ENCODE data around the gene ZDHHC13.
A peak's percentile ranks its signal among the peaks of the same experiment; 100 is the strongest.

ZDHHC13 gene, protein sequence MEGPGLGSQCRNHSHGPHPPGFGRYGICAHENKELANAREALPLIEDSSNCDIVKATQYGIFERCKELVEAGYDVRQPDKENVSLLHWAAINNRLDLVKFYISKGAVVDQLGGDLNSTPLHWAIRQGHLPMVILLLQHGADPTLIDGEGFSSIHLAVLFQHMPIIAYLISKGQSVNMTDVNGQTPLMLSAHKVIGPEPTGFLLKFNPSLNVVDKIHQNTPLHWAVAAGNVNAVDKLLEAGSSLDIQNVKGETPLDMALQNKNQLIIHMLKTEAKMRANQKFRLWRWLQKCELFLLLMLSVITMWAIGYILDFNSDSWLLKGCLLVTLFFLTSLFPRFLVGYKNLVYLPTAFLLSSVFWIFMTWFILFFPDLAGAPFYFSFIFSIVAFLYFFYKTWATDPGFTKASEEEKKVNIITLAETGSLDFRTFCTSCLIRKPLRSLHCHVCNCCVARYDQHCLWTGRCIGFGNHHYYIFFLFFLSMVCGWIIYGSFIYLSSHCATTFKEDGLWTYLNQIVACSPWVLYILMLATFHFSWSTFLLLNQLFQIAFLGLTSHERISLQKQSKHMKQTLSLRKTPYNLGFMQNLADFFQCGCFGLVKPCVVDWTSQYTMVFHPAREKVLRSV

GRCh38 chr11:19116971-19117759 lies at the start of gene ZDHHC13:
ZDHHC13 (plus strand) TSS chr11:19117168; CDS start chr11:19117250, 82 bp downstream.
- peak; percentile 62 to 67 for DNase-seq (ENCODE audit: low read depth in 2 of 2)

- DNase-seq (ENCODE audit: low read depth in 2 of 2), result peak; percentile 63 to 65
Measured at GRCh38 chr11:19071255-19071654, 45.7 kb upstream of the ZDHHC13 start.

DNA sequence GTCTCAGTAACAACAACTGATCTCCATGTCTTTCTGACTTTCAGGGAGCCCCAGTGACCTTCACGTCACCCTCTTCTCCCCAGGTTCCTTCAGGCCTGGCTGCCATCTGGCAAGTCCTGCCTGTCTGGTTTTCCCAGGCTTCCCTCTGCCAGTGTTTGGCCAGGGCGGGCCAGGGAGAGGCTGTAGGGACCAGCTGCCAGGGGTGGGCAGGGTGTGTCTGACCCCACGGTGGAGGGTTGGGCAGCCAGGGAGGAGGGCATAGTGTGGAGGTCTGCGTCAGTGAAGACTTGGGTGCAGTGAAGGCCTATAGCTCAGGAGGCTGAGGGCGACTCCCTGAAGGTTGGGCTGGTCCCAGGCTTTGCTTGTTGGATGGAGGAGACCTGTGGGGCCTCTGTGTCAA lies 44.5 kb upstream of the ZDHHC13 start:
- no peak for DNase-seq (ENCODE audit: low read depth in 2 of 2)

- no peak for DNase-seq (ENCODE audit: low read depth in 2 of 2)
Measured at GRCh38 chr11:19073454-19074415, 43.2 kb upstream of the ZDHHC13 start.

DNA sequence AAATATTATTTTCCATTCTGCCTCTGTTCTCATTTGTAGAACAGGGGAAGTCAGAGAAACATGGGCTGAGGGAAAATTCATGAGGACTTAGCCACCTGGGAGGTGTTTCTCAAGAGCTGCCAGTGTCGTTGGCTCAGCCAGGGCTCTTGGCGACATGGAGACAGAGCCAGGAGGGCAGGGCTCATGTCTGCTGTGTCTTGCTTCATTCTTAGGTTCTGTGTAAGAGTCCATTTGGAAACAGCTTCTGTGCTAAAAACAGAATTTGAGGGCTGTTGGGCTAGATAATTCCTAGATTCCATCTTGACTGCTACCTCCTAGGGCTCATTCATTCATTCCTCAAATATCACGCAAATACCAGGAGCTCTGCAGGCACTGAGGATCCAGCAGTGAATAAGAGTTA lies 41.3 kb upstream of the ZDHHC13 start:
- no peak for DNase-seq (ENCODE audit: low read depth in 2 of 2)

DNA sequence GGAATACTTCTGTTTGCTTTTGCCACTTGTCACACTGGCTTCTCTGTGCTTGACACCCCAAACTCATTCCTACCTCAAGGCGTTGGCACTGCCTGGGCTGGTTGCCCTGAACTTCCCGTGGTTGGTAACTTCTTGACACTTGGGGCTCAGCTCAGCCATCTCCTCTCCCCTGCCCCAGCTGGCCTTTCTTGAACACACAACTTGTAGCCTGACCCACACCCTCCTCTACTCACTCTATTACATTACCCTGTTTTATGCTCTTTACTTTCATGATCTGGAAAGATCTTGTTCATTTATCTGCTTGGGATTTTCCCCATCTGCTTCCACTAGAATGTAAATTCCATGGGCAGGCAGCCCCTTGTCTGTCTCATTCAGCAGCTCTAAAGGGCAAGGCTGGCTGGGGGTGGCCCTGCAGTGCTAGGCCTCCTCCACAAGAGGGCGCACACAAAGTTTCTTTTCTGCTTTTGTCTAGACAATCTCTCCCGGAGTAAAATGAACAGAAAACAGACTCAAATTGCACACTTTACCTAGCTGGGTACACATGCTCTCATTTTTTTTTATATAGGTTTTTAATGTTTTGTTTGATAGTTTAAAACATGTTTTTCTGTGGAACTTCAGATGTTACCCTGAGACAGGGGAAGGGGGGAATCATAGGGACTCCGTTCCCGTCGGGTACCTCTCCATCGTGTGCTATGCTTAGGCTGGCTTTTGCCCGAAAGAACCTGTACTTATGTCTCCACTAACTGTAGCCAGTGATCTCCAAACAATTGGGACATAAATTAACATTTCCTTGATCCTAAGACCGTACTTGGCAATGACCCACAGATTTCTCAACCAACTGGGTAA lies 40.0 kb upstream of the ZDHHC13 start:
- DNase-seq (ENCODE audit: low read depth in 2 of 2), result no peak

- no peak for DNase-seq (ENCODE audit: low read depth in 2 of 2)
Measured at GRCh38 chr11:19077965-19078364, 39.0 kb upstream of the ZDHHC13 start.

GRCh38 chr11:19079643-19080440 lies 37.1 kb upstream of the ZDHHC13 start:
- peak; percentile 56 to 59 for DNase-seq (ENCODE audit: low read depth in 2 of 2)

DNA sequence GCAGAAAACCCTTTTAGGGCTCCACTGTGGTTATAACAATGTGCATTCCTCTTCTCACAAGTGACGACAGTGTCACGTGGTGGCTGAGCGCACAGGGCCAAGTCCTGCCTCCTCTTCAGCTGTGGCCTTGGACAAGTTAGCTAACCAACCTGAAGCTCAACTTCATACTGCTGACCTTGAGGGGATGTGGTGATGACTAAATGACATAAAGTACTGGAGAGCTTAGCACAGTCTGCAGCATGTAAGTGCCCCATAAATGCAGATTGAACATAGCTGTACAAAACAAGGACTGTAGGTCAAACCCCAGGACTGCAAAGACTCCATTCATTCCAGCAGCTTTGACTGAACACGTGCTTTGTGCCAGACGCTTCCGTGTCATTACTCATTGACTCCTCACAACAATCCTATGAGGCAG lies 36.4 kb upstream of the ZDHHC13 start:
- DNase-seq (ENCODE audit: low read depth in 2 of 2), result no peak

DNA sequence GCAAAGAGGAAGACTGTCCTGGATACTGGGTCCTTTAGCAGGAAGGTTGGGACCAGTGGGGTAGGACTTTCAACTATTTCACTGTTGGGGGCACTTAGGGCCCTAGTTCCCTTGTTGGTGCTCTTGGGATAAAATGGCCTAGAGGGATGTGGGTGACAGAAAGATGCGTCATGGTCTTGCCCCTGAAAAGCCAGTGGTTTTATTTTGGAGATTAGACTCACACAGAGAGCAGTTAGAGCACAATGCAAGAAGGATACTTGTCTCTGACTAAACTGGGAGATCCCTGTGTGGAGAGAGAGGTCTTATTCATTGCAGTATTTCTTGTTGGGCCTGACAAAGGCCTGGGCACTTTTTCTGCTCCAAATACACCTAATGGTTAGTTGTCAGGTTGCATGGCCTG lies 33.8 kb upstream of the ZDHHC13 start:
- DNase-seq (ENCODE audit: low read depth in 2 of 2), result no peak

- no peak for DNase-seq (ENCODE audit: low read depth in 2 of 2)
Measured at GRCh38 chr11:19084661-19085315, 32.2 kb upstream of the ZDHHC13 start.

DNA sequence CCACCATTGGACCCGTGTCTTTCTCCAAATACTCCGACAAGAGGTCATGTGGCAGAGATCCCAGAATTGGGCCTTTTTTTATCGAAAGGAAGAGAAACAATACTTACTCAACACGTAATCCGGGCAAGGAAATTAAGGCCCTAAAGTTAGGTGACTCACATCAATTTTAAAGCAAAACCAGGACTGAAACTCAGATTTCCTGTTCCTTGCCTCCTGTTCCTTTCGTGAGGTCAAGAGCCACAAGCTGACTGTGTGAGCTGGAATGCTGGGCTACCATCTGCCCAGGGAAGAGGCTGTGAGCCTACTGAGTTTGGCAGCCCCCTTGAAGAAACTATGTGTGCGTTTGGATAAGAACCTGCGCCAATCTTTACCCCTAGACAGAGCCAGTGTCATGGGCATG lies 29.3 kb upstream of the ZDHHC13 start:
- no peak for DNase-seq (ENCODE audit: low read depth in 2 of 2)

DNA sequence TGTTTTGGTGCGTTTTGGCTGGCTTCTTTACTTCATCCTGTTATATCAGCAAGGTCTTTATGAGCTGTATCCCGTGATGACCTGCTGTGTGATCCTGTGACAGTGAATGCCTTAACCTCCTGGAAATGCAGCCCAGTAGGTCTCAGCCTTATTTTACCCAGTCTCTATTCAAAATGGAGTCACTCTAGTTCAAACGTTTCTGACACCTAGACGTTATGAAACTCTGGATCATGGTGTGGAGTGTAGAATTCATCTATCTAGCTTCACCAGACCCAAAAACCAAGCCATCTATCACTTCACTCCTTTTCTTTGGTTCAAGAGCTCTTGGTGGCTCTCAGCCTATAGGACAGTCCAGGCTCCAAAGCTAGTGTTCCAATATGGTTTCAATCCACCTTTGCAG lies 28.2 kb upstream of the ZDHHC13 start:
- DNase-seq (ENCODE audit: low read depth in 2 of 2), result no peak

DNA sequence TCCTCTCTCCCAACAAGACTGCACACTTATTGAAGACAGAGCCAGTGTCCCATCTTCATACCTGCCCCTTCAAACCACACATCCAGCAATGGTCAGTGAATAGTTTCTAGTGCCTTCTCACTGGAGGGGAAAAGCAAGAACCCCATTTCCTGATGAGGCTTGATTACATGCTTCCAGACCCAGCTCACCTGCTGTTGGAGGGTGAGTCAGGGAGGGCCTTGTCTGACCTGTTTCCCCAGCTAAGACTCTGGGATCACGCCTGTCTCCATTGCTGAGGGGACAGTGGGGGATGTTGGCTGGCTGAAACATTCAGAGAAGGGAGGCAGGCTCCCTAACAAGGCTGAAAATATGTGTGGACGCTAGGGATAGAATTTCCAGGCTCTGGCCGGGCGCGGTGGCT lies 27.5 kb upstream of the ZDHHC13 start:
- DNase-seq (ENCODE audit: low read depth in 2 of 2), result no peak

- DNase-seq (ENCODE audit: low read depth in 2 of 2), result no peak
Measured at GRCh38 chr11:19091366-19091765, 25.6 kb upstream of the ZDHHC13 start.

DNA sequence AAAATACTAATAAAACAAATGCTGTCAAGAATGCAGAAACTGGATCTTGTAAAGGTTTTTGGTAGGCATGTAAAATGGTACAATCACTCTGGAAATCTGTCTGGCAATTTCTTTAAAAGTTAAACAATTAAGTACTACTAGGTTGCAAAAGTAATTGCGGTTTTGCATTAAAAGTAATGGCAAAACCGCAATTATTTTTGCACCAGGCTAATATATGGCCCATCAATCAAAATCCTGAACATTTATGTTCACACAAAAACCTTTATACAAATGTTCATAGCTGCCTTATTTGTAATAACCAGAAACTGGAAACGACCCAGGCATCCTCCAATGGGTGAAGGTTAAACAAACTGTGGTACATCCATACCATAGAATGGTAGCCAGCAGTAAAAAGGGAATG lies 24.6 kb upstream of the ZDHHC13 start:
- no peak for DNase-seq (ENCODE audit: low read depth in 2 of 2)

GRCh38 chr11:19092850-19093249 lies 24.1 kb upstream of the ZDHHC13 start:
- DNase-seq (ENCODE audit: low read depth in 2 of 2), result no peak

DNA sequence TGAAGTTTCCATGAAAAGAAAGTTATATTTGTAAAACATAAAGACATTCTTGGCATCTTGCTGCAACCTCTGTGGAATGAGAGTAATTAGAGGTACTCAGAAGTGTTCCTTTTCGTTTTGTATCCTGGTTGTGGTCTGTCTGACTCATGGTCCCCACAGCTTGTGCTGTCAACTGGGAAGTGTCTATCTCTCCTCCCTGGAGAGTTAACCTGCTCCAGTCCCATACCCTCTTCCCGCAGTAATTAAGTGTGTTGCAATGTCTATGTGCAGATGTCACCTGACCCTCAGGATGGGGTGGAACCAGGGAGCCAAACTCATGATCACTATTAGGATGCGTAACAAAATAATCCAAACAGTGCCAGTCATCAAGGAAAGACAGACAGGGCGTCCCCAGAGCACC lies 23.0 kb upstream of the ZDHHC13 start:
- DNase-seq (ENCODE audit: low read depth in 2 of 2), result no peak

DNA sequence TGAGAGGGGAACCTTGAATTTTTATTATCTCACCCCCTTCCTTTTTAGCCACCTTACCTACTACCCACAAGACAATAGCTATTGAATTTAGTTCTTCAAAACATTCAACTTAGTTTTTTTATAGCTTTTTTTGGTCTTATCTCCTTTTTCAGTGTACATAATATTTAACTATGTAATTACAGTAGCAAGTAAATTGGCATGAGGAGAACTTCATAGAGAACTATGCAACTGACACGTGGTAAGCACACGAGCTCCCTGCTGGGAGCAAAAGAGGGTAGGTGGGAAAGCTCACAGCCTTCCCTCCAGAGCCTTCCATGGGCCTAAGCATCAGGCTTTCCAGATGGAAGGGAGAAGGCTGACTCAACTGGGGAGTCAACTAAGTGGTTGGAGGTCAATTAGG lies 22.1 kb upstream of the ZDHHC13 start:
- no peak for DNase-seq (ENCODE audit: low read depth in 2 of 2)
